Progenitor cell of endocrine pancreas (in vitro differentiated cells): ENCODE results near the gene ZNF184. TPM values are rescaled to one million over a fixed set of nuclear protein-coding genes. Genes with fewer than 3 reads are reported as not detected.

ENCODE experiments used
- DNase-seq: peaks from one replicate; pipeline ENCODE4 v3.0.0; 2021; ENCODE audit warnings: low spot score; ENCODE audit not compliant: unreplicated experiment
- H3K27ac Mint-ChIP-seq: 2 replicates; pipeline ENCODE4 v1.8.0; 2021; ENCODE audit warnings: mild to moderate bottlenecking, moderate library complexity, mixed read lengths
- H3K27me3 Mint-ChIP-seq: 2 replicates; pipeline ENCODE4 v1.8.0; 2021; ENCODE audit warnings: mixed read lengths
- H3K36me3 Mint-ChIP-seq: 2 replicates; pipeline ENCODE4 v1.8.0; 2022; ENCODE audit warnings: mixed read lengths; ENCODE audit not compliant: insufficient read depth
- H3K4me1 Mint-ChIP-seq: 2 replicates; pipeline ENCODE4 v1.8.0; 2021; ENCODE audit warnings: low read depth, mixed read lengths
- H3K4me3 Mint-ChIP-seq: 2 replicates; pipeline ENCODE4 v1.8.0; 2021; ENCODE audit warnings: low read depth, mild to moderate bottlenecking, moderate library complexity, mixed read lengths
- H3K9me3 Mint-ChIP-seq: 2 replicates; pipeline ENCODE4 v1.8.0; 2021; ENCODE audit warnings: low read depth, mixed read lengths
- total RNA-seq: library from RNA; stranded (reverse); gene quantifications from 2 replicates; pipeline ENCODE4 v1.2.1, GENCODE V29; 2021
- TF ChIP-seq, protein P1 (sequence below): fragments of 200-600 bp; sonication (generic); IDR thresholded peaks from one replicate; pipeline ENCODE4 v1.5.0; 2021; ENCODE audit warnings: antibody characterized with exemption, mild to moderate bottlenecking; ENCODE audit not compliant: unreplicated experiment

The ZNF184 gene
- total RNA-seq, 1 donor from 2014 or later = 18.5 TPM

DNA sequence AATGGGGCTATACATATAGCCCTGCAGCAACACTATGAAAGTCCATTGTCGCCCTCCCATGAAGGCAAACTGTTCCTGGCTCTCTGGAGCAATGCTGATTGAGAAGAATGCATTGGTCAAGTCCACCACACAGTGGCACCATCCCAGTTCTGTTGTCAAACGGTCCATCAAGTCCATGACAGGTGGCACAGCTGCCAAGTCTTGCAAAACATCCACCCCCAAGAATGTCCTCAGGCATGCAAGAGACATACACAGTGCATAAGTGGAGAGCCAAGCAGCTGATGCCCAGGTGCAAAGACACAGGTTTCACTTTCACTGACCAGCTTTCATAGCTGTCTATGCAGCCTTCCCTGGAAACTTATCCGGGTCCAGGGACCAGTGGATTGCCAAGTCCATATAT is 66.8 kb downstream of the ZNF184 start:
- H3K27ac Mint-ChIP-seq = no peak overlapping the region
- peaks cover 6% of the 10 kb centered on the region for H3K4me1 Mint-ChIP-seq
- H3K36me3 Mint-ChIP-seq = peaks cover 22% of the 10 kb centered on the region
- peaks cover 22% of the 10 kb centered on the region for H3K9me3 Mint-ChIP-seq
- TF ChIP-seq, protein P1, sequence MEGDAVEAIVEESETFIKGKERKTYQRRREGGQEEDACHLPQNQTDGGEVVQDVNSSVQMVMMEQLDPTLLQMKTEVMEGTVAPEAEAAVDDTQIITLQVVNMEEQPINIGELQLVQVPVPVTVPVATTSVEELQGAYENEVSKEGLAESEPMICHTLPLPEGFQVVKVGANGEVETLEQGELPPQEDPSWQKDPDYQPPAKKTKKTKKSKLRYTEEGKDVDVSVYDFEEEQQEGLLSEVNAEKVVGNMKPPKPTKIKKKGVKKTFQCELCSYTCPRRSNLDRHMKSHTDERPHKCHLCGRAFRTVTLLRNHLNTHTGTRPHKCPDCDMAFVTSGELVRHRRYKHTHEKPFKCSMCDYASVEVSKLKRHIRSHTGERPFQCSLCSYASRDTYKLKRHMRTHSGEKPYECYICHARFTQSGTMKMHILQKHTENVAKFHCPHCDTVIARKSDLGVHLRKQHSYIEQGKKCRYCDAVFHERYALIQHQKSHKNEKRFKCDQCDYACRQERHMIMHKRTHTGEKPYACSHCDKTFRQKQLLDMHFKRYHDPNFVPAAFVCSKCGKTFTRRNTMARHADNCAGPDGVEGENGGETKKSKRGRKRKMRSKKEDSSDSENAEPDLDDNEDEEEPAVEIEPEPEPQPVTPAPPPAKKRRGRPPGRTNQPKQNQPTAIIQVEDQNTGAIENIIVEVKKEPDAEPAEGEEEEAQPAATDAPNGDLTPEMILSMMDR = no peak
- DNase-seq = no peak
- no peaks in the 10 kb centered on the region for H3K27me3 Mint-ChIP-seq
- H3K4me3 Mint-ChIP-seq = no peak overlapping the region

DNA sequence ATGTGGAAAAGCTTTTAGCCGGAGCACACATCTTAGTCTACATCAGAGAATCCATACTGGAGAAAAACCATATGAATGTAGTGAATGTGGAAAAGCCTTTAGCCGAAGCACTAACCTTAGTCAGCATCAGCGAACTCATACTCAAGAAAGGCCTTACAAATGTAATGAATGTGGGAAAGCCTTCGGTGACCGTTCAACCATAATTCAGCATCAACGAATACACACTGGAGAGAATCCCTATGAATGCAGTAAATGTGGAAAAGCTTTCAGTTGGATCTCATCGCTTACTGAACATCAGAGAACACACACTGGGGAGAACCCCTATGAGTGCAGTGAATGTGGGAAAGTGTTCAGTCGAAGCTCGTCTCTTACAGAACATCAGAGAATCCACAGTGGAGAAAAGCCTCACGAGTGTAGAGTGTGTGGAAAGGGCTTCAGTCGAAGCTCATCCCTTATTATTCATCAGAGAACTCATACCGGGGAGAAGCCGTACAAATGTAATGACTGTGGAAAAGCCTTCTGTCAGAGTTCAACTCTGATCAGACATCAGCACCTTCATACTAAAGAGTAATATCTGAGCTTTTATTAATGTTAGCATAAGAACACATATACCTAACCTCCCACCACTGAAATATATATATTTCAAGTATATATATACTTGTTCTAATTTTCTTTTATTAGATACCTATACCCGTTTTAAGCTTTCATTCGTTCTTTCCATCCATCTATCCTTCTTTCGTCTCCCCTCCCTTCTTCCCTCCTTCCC is 71.8 kb downstream of the ZNF184 start:
- no peak overlapping the region for H3K4me3 Mint-ChIP-seq
- H3K4me1 Mint-ChIP-seq = no peaks in the 10 kb centered on the region
- no peak overlapping the region for H3K27ac Mint-ChIP-seq
- H3K9me3 Mint-ChIP-seq = peaks cover 46% of the 10 kb centered on the region
- H3K27me3 Mint-ChIP-seq = no peaks in the 10 kb centered on the region
- TF ChIP-seq, protein P1 = no peak
- H3K36me3 Mint-ChIP-seq = peaks cover 60% of the 10 kb centered on the region
- no peak for DNase-seq

Other genes starting within 250 kb of the ZNF184 start
- 28.2 and 29.8 TPM in 2 replicates for gene PRSS16, start 225.4 kb downstream of the ZNF184 start, total RNA-seq
- not detected in 2 replicates for gene POM121L2, start 160.8 kb downstream of the ZNF184 start, total RNA-seq
- 9.8 and 11.7 TPM in 2 replicates for gene ZNF391, start 84.3 kb downstream of the ZNF184 start, total RNA-seq